ENCODE measurements around the gene C16orf90.
"Not testable (repeated sequence)": the region's sequence is repeated elsewhere in the genome, so short reads cannot be mapped to it uniquely, and the experiment has no call there.

Gene C16orf90

DNA sequence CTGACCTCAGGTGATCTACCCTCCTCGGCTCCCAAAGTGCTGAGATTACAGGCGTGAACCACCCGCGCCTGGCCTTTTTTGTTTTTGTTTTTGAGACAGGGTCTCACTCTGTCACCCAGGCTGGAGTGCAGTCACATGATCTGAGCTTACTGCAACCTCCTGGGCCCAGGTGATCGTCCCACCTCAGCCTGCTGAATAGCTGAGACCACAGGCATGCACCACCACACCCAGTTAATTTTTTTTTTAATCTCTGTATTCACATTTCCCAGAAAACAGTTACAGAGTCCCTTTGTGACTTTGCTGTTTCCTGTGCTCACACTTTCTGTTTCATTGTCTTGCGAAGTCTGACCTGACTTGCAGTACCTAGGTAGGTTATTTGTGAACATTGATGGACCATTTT, 8.2 kb upstream of the C16orf90 start:
- no peak for DNase-seq (ENCODE audit: low read depth)

DNA sequence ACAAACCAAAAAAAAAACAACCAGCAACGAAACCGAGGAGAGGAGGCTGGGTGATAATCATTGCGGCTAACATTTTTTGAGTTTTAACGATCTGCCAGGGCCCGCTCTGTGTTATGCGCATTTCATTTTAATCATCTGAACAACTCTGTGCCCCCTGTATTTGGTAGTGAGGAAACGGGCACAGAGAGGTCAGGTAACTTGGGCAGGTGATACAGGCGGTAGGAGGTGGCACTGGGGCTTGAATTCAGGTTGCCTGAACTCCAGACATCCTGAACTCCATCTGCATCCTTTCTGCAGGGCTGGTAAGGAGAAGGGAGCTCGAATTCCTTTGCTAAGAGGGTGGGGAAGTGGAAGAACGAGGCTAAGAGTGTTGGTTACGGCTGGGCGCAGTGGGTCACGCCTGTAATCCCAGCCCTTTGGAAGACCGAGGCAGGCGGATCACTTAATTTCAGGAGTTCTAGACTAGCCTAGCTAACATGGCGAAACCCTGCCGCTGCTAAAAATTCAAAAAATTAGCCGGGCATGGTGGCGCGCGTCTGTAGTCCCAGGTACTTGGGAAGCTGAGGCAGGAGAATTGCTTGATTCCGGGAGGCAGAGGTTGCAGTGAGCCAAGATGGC, 6.6 kb upstream of the C16orf90 start:
- TF ChIP-seq, protein P1, sequence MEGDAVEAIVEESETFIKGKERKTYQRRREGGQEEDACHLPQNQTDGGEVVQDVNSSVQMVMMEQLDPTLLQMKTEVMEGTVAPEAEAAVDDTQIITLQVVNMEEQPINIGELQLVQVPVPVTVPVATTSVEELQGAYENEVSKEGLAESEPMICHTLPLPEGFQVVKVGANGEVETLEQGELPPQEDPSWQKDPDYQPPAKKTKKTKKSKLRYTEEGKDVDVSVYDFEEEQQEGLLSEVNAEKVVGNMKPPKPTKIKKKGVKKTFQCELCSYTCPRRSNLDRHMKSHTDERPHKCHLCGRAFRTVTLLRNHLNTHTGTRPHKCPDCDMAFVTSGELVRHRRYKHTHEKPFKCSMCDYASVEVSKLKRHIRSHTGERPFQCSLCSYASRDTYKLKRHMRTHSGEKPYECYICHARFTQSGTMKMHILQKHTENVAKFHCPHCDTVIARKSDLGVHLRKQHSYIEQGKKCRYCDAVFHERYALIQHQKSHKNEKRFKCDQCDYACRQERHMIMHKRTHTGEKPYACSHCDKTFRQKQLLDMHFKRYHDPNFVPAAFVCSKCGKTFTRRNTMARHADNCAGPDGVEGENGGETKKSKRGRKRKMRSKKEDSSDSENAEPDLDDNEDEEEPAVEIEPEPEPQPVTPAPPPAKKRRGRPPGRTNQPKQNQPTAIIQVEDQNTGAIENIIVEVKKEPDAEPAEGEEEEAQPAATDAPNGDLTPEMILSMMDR (IDR thresholded peaks at IDR 0.05; ENCODE audit: control insufficient read depth, extremely low read depth, insufficient read depth) = no peak
- peak overlapping the region; percentile 70 for H3K4me3 ChIP-seq (ENCODE audit: low read depth, low read length)
- no peak for DNase-seq (ENCODE audit: low read depth)

More for the DNA sequence above, 8.2 kb upstream of the C16orf90 start:
- TF ChIP-seq, protein P1 (IDR thresholded peaks at IDR 0.05; ENCODE audit: control insufficient read depth, extremely low read depth, insufficient read depth) = no peak
- H3K4me3 ChIP-seq (ENCODE audit: low read depth, low read length) = no peak overlapping the region

DNA sequence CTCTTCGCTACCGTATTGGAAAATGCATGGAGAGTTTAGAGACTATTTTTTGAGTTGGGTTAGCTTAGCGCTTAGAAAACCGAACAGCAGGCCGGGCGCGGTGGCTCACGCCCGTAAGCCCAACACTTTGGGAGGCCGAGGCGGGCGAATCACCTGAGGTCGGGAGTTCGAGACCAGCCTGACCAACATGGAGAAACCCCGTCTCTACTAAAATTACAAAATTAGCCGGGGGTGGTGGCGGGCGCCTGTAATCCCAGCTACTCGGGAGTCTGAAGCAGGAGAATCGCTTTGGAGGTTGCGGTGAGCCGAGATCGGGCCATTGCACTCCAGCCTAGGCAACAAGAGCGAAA, 6.1 kb upstream of the C16orf90 start:
- H3K4me3 ChIP-seq (ENCODE audit: low read depth, low read length) = peak overlapping the region; percentile 70
- not testable (repeated sequence) for DNase-seq (ENCODE audit: low read depth)

DNA sequence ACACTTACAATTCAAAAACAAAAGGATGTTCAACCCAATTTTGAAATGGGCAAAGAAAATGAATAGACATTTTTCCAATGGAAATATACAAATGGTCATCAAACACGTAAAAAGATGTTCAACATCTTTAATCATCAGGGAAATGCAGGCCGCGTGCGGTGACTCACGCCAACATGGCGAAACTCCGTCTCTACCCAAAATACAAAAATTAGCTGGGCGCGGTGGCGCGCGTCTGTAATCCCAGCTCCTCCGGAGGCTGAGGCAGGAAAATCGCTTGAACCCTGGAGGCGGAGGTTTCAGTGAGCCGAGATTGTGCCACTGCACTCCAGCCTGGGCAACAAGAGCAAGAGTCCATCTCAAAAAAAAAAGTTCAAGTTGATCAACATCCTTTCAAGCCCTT, 3.7 kb upstream of the C16orf90 start:
- H3K4me3 ChIP-seq (ENCODE audit: low read depth, low read length) = no peak overlapping the region
- TF ChIP-seq, protein P1 (IDR thresholded peaks at IDR 0.05; ENCODE audit: control insufficient read depth, extremely low read depth, insufficient read depth) = no peak
- DNase-seq (ENCODE audit: low read depth) = no peak

DNA sequence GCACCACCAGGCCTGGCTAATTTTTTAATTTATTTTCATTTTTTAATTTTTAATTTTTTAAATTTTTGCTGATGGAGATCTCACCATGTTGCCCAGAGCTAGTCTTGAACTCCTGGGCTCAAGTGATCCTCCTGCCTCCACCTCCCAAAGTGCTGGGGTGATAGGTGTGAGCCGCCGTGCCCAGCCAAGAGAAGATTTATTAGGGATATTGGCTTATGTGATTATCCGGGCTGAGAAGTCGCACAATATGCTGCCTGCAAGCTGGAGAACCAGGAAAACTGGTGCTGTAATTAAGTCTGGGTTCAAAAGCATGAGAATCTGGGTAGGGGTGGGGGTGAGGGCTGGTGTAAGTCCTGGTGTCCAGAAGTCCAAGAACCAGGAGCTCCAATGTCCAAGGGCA, 2.5 kb upstream of the C16orf90 start:
- TF ChIP-seq, protein P1 (IDR thresholded peaks at IDR 0.05; ENCODE audit: control insufficient read depth, extremely low read depth, insufficient read depth) = no peak
- H3K4me3 ChIP-seq (ENCODE audit: low read depth, low read length) = no peak overlapping the region
- DNase-seq (ENCODE audit: low read depth) = no peak

DNA sequence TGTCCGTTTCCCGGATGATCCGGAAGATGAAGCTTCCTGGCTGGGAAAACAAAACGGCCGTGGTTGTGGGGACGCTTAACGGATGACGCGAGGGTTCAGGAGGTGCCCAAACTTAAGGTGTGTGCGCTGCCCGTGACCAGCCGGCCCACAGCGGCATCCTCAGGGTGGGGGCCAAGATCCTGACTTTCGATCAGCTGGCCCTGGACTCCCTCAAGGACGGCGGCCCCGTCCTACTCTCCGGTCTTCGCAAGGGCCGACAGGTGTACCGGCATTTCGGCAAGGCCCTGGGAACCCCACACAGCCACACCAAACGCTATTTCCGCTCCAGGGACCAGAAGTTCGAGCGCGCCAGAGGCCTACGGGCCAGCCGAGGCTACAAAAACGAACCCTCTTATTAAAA, 1.1 kb upstream of the C16orf90 start:
- H3K4me3 ChIP-seq (ENCODE audit: low read depth, low read length) = no peak overlapping the region
- no peak for DNase-seq (ENCODE audit: low read depth)
- TF ChIP-seq, protein P1 (IDR thresholded peaks at IDR 0.05; ENCODE audit: control insufficient read depth, extremely low read depth, insufficient read depth) = no peak

DNA sequence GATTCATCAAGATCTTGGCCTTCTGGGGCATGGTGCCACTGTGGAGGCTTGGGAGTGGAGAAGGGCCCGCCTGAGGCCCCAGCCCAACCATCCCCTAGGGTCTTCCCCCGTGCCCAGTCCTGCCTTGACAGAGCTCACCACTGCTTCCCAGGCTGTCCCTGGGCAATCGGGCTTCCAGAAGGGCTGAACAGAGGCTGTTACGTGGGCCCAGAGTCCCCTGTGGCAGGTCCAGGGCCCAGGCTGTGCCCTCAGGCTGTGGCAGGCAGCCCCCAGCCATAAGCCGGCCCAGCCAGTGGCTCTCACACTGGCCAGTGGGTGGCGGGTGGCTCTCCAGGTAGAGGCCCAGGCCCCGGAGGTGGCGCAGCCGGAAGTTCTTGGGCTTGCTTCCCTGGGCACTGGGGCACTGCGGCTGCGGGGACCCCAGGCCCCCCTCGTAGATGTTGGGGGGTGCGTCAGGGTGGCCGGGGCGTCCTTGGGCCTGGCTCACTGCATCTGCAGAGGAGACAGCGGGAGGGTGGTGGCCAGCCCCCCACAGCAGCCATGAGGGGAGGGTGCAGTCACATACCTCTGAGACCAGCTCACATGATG, 809 bp downstream of the C16orf90 start:
- H3K4me3 ChIP-seq (ENCODE audit: low read depth, low read length) = no peak overlapping the region
- TF ChIP-seq, protein P1 (IDR thresholded peaks at IDR 0.05; ENCODE audit: control insufficient read depth, extremely low read depth, insufficient read depth) = no peak
- no peak for DNase-seq (ENCODE audit: low read depth)
